Measurements from ENCODE around the gene MINAR1. TPM values are rescaled to one million over a fixed set of nuclear protein-coding genes. Genes with fewer than 3 reads are reported as not detected.

The MINAR1 gene, protein sequence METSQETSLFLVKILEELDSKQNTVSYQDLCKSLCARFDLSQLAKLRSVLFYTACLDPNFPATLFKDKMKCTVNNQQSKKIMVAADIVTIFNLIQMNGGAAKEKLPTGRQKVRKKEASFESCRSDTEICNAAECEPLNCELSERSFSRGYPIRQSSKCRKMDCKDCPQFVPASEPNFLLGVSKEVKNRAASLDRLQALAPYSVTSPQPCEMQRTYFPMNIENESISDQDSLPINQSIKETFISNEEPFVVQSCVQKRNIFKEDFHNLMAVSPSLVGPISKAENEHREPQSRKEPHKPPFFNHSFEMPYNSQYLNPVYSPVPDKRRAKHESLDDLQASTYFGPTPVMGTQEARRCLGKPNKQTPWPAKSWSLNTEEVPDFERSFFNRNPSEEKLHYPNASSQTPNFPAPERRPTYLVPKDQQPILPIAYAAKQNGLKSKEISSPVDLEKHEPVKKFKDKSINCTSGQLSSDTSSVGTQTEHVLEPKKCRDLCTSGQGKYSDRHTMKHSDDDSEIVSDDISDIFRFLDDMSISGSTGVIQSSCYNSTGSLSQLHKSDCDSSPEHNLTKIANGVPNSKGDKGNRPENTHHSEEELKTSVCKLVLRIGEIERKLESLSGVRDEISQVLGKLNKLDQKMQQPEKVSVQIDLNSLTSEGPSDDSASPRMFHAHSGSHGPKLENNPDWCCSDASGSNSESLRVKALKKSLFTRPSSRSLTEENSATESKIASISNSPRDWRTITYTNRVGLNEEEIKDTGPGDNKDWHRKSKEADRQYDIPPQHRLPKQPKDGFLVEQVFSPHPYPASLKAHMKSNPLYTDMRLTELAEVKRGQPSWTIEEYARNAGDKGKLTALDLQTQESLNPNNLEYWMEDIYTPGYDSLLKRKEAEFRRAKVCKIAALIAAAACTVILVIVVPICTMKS
- total RNA-seq: 1.2 and 2.6 TPM in 2 replicates

DNA sequence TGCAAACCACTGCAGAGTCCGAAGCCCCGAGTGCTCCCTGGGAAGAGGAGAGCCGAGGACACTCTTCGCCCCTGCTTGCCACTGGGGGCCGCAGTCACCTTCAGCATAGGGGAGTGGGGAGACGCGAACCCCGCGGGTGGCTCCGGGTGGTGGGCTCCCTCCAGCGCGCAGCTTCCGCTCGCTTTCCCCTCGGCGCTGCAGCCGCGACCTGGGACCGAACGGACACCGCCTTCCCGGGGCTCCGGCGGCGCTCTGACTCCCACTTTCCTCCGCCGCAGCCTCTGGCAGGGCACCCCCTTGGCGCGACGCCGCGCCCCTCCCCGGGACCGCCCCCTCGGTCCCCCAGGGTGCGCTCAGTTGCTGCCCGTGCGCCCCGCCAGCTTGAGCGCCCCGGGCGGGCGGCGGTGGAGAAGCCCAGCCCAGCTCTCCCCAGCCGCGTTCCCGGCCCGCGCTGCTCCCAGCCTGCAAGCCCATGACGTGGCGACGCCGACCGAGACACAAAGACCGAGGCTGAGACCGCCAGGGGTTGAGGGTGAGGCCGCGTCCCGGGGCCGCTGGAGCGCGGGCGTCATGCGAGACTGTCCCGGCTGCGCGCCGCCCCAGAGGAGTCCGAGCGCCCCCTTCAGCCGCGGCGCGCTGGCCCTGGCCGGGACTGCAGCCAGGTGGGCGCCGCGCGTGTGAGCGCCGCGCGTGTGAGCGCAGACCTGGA lies at the start of gene MINAR1:
TSS of gene MINAR1 (plus strand) at position 701 of the 709 bp plus-strand sequence. CDS start 23,812 bp downstream, outside the sequence.

Other genes with a start within 250 kb of the MINAR1 start
- not detected in 2 replicates for gene ANKRD34C, start 149.6 kb upstream of the MINAR1 start, total RNA-seq
- gene TMED3, start 121.2 kb upstream of the MINAR1 start, total RNA-seq: 121 and 161 TPM in 2 replicates